HG03196 (cell line): Measurements from ENCODE around the gene FER.
"Not testable (repeated sequence)": the region's sequence is repeated elsewhere in the genome, so short reads cannot be mapped to it uniquely, and the experiment has no call there.

Experiments
- ATAC-seq: cut with Tn5 transposase; IDR thresholded peaks from one replicate; pipeline ENCODE4 v1.9.1; 2021; ENCODE audit not compliant: unreplicated experiment

Gene FER

DNA sequence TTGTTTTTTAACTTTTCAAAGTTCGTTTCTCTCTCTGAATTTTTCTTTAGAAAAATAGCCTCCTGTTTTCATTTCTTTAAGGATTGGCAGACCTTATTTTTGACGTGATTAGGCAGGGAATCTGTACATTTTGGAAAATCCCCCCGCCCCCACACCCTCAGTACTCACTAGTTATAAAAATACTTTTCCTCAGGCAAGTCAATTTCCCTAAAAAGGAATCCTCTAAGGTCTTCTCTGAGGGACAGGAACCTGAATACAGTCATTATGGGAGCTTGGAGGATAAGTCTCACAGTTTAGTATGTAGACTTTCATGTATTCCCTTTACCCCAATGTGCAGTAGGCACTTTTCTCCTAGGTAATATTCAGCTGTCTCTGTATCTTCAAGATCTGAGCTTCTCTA, 3.9 kb upstream of the FER start:
- ATAC-seq = no peak

DNA sequence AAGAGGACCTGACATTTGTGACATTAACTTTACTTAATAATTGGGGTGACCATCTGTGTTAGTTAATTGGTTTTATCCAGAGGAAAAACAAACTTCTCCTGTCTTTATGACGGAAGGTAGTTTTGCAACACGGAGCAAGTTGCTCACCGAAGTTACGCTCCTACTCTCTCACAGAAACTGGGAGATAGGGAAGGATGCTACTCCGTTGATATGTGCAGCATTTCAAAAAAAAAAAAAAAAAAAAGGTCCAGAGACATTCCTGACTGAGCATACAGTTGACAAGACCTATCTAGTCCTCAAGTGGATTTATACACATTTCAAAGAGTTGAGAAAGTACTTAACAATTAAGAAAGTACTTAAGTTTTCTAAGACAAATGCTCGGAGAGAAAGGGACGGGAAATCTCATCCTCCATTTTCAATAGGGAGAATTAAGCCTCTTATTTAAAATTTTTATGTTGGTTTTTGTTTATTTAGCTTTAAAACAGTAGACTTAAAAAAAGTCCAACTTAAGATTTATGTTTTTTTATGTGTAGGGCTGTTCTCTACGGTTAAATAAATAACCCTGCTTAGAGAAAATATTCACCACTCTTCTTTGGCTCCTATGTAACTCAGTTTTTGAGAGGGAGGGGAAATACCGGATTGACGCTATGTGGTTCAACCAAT, 455 bp upstream of the FER start:
- no peak for ATAC-seq

DNA sequence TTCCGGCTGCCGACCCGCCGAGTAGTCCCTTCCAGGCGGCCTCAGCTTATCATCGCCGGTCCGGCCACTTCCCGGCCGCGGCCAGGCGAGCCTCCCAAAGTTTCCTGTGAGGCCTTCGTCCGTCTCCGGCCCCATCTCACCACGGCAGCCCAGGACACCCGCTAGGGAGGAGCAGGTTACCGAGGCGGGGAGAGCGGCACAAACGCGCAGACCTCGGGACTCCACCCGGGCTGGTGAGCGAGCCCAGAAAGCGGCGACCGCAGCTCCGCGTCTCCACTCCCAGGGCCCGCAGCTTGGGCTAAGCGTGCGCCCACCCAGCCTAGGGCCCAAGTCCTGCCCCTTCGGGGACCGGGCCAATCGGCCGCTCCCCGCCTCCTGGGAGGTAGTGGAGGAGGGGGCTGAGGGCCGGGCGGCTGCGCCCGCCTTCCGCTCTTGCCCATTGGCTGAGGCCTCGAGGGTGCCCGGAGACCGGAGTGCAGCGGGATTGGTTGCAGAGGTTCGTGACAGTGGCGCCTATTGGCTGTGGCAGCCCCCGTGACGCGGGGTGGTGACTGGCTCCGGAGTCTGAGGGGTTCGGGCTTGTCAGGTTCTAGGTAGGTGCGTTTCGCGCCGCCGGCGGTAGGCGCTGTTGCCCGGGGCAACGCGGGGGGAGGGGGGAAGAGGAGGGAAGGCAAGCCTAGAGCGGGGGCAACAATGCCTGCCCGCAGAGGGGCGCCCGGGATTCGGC, 867 bp downstream of the FER start:
- peak; percentile 97 for ATAC-seq

DNA sequence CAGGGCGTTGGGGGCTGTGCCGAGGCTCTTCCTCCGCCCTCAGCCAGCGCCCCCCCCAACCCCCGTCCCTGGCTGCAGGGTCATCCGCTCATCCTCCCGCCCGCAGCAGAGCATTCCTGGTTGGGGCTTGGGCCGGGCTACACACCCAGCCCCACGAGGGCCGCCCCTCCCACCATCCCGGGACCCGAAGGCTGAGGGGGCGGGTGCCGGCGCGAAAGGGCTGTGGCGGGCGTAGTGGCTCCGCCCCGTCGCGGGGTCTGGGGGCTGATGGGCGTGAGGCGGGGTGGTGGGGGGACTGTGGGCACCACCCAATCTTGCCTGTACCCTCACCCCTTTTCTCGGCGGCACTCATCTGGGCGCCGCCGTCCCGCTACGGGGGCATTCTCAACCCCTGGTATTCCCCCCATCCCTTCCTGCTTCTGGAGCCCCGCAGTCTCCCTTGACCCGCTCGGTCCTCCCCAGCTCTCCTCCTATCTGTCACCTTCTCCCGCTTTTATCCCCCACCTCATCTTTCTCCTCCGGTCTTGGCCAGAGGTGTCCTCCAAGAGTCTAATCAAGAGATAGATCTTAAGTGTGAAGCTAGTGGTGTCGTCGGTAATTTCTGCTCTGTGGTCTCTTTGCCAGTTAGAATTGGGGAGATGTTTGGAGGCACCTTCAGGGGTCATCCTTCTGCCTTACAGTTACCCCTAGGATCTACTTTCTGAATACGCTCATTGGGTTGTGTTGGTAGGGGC, 1.6 kb downstream of the FER start:
- peak; percentile 29 for ATAC-seq

DNA sequence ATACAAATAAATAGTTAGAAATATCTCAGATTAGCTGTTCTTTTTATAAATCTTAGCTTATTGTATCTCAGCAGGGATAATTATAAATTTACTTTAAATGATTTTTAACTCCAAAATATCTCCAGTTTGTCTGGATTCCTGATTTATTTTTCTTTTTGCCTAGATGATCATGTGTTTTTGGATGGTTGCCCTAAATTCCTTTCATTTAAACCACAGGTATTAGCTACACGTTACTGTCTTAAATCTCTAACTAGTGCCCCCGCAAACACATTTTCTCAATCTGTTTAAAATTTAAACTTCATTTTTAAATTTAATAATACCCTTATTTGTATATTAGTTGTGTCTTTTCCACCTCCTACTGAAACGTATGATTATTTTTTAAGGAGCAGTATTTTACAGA, 5.6 kb downstream of the FER start:
- ATAC-seq = no peak

DNA sequence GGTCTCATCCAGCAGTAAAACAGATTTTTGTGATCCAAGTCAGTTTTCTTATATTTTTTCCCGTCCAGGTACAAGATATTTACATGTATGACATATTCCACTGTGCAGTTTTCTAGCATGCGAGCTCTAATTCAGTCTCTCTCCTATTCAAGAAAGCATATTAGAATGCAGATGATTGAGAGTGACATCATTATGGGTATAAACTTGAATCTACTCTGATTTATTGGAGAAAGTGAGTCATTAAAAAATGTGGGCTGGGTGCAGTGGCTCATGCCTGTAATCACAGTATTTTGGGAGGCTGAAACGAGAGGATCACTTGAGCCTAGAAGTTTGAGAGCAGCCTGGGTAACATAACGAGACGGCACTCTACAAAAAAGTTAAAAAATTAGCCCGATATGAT, 6.2 kb downstream of the FER start:
- no peak for ATAC-seq

DNA sequence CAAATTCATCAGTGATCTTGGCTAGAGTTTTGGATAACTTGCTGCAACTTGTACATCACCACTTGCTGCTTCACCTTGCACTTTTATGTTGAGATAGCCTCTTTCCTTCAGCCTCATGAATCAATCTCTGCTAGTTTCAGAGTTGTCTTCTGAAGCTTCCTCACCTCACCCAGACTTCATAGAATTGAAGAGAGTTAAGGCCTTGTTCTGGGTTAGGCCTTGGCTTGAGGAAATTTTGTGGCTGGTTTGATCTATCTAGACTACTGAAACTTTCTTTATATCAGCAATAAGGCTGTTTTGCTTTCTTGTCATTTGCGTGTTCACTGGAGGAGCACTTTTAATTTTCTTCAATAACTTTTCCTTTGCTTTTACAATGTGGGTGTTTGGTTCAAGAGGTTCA, 12.8 kb downstream of the FER start:
- ATAC-seq = no peak

DNA sequence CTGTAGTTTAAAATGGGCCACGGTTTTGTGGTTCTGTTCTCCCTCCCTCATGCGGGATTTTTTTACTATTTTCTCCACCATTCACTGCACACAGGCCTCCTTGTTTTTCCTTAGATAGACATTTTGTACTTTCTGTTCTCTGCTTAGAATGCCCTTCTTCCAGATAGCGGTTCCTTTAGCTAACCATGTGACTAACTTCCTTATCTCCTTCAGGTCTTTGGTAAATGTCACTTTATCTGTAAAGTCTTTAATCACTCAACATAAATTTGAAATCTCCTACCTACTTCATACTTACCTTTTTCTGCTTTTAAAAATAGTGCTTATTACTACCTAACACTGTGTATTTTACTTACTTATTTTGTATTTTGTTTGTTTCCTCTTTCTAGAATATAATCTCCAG, 15.0 kb downstream of the FER start:
- no peak for ATAC-seq

DNA sequence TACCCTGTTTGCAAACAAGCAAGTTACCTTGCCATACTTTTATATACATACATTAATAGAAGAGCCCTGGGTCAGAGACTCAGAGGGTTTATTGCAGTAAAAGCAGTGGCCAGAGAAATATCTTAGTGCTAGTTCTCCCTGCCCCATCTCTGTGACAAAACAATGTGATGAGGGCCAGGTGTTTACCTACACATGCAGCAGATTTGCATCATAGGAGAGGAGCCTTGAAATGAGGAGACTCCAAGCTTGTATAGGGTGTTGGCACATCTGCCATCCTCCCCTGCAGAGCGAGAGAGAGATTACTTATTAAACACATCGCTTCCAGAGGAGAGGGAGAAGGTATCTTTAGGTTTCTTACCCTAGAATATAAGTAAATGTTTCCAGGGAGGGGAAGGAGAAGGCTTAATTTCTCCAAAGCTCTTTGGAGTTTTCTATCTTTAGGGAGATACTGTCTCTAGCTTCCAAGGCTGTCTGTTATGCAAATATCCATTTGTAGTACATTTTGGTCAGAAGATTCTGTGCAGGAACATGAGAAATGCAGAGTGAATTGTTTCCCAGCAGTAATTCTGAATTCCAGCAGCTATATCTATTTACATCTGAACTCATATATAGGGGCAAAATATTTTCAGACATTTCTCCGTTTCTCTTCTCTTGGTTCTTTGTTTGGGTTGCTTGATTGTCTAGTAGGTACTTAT, 15.7 kb downstream of the FER start:
- no peak for ATAC-seq

DNA sequence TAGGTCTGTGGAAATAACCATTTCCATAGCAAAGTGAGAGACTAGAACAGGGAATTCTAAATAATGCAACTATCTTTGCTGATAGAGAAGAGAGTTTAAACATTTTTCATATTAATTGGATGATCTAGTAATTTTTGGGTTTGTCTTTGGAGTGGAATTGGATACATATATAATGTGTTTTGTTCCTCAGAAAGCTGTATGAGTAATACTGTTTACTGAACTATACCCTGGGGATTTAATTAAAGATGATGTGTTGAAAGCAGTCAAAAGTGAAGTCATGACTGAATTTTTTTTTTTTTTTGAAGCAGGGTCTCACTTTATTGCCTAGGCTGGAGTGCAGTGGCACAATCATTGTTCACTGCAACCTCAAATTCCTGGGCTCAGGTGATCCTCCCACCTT, 17.9 kb downstream of the FER start:
- ATAC-seq = no peak

DNA sequence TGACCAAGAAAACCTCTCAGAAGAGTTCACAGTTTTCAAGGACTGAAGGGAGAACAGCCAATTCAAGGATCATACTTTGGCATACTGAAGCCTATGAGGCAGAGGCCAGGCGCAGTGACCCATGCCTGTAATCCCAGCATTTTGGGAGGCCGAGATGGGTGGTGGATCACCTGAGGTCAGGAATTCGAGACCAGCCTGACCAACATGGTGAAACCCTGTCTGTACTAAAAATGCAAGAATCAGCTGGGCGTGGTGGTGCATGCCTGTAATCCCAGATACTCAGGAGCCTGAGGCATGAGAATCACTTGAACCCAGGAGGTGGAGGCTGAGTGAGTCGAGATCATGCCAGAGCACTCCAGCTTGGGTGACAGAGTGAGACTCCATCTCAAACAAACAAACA, 19.2 kb downstream of the FER start:
- not testable (repeated sequence) for ATAC-seq

DNA sequence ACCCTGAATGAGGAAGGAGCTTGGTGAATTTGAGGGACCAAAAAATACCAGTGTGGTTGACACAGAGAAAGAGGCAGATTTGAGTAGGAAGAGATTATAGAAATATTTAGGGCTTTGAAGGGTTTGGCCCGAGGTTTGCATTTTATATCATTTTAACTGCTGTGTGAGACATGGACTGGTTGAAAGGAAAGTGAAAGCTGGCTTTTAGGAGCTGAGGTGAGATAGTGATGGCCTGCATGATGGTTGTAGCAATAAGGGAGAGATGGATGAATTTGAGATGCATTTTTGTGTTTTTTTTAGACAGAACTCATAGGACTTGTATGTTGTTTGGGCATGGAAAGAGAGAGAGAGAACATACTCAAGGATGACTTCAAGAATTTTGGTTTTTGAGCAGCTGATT, 21.7 kb downstream of the FER start:
- ATAC-seq = no peak

DNA sequence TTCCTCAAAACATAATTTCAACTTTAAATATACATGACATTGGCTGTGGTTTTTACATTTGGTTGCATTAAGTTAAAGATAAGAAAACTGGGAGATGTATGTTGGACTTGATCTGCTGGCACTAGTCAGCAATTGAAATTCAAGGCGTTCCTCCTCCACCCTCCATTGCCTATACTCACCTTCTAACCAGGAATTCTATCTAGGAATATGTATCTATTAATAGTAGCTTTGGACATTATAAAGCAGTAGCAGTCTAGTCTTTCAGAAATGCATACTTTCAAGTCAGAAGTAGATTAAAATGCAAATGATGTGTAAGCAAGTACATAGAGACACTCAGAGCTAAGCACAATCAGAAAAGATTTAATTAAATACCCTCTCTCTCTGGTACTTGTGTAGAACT, 24.9 kb downstream of the FER start:
- ATAC-seq = no peak

DNA sequence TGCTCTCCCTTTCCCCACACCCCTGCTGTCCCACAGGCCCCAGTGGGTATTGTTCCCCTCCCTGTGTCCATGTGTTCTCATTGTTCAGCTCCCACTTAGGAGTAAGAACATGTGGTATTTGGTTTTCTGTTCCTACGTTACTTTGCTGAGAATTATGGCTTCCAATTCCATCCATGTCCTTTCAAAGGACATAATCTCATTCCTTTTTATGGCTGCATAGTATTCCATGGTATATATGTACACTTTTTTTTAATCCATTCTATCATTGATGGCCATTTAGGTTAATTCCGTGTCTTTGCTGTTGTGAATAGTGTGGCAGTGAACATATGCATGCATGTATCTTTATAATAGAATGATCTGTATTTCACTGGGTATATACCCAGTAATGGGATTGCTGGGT, 25.6 kb downstream of the FER start:
- ATAC-seq = no peak

DNA sequence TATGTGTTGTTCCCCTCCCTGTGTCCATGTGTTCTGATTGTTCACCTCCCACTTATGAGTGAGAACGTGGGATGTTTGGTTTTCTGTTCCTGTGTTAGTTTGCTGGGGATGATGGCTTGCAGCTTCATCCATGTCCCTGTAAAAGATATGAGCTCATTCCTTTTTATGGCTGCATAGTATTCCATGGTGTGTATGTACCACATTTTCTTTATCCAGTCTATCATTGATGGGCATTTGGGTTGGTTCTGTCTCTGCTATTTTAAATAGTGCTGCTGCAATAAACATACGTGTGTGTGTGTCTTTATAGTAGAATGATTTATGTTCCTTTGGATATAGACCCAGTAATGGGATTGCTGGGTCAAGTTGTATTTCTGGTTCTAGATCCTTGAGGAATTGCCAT, 26.4 kb downstream of the FER start:
- ATAC-seq = not testable (repeated sequence)

DNA sequence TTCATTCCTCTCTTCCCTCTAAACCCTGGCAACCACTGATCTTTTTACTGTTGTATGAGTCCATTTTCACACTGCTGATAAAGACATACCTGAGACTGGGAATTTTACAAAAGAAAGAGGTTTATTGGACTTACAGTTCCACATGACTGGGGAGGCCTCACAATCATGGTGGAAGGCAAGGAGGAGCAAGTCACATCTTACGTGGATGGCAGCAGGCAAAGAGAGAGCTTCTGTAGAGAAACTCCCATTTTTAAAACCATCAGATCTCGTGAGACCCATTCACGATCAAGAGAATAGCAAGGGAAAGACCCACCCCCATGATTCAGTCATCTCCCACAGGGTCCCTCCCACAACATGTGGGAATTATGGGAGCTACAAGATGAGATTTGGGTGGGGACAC, 29.9 kb downstream of the FER start:
- ATAC-seq = not testable (repeated sequence)

DNA sequence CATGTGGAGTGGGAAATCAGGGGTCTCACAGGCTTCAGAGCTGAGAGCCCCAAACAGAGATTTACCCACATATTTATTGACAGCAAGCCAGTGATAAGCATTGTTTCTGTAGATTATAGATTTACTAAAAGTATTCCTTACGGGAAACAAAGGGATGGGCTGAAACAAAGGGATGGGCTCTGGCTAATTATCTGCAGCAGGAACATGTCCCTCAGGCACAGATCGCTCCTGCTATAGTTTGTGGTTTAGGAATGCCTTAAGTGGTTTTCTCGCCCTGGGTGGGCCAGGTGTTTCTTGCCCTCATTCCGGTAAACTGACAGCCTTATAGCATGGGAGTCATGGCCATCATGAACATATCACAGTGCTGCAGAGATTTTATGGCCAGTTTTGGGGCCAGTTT, 36.9 kb downstream of the FER start:
- ATAC-seq = not testable (repeated sequence)

DNA sequence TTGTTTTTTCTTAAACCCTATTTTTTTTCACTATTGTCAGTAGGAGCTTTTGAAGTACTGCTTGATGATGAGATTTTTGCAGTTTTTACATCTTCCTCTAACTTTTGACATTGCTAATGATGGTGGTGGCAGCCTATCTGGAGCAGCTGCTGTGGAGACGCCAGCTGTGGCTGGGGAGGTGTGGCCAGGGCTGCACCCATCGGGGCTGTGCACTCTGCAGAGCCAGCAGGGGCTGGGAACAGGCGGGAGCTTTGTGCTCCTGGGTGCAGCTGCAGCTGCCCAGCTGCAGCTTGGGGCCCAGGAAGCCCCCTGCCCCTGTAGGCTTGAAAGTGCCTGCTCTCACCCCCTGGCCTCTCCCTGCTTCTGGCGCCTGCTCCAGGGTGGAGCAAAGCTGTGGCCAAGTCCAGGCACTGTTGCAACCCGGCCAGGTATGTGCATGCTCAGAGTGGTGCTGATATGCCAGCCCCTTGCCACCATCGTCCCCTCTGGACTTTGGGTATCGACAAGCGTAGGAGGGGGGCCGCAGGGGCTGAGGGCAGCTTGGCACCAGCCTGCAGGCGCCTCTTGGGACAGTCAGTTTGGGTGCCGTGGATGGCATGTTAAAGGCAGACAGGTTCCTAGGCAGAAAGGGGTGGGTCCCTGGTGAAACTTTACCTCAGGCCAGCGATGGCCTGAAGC, 39.2 kb downstream of the FER start:
- no peak for ATAC-seq

DNA sequence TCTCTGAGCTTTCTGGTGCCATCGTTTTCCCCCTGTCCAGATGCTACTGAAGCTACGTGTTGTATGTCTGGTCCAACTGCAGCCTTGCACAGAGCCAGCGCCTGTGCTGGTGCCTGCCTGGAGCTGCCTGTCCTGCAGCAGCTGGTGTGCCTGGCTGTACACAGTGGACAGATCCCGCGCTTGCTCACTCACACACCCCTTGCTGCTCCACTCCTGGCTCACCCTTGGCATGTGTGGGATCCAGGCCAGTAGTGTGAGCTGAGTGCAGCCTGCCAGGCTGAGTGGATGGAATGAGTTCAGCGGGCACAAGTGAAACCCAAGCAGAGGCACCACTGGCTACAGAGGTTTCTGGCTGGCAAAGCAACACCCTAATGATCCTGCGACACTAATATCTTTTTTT, 40.4 kb downstream of the FER start:
- no peak for ATAC-seq

DNA sequence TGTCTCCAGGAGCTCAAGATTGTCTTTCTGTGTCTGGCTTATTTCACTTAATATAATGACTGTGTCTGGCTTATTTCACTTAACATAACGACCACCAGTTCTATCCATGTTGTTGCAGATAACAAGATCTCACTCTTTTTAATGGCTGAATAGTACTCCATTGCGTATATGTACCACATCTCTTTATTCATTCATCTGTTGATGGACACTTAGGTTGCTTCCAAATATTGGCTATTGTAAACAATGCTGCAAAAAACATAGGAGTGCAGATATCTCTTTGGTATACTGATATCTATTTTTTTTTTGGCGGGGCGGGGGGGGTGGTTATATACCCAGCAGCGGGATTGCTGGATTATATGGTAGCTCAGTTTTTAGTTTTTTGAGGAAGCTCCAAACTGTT, 45.5 kb downstream of the FER start:
- ATAC-seq = no peak

DNA sequence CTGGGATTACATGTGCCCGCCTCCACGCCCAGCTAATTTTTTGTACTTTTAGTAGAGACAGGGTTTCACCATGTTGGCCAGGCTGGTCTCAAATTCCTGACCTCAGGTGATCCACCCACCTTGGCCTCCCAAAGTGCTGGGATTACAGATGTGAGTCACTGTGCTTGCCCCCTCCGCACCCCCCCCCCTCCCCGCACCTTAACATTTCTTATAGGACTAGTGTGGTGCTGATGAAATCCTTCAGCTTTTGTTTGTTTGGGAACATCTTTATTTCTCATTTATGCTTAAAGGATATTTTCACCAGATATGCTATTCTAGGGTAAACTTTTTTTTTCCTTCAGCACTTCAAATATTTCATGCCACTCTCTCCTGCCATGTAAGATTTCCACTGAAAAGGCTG, 46.7 kb downstream of the FER start:
- not testable (repeated sequence) for ATAC-seq
